HL-60 (cell line): Measurements from ENCODE around the gene PALM3.
"Not testable (repeated sequence)": the region's sequence is repeated elsewhere in the genome, so short reads cannot be mapped to it uniquely, and the experiment has no call there.

Source experiments
- DNase-seq, 2 experiments: peaks; one replicate each; pipeline ENCODE4 v3.0.0-alpha.2; 2010 to 2020; ENCODE audit warnings: low read depth in 1 of 2, low spot score in 1 of 2
- H3K27ac ChIP-seq: fragments of 250-450 bp; sonication (Bioruptor Pico); replicated peaks from 2 replicates; pipeline ENCODE4 v1.5.1; 2020; ENCODE audit warnings: mild to moderate bottlenecking, moderate library complexity
- H3K27me3 ChIP-seq: fragments of 250-450 bp; sonication (Bioruptor Pico); 2 replicates; pipeline ENCODE4 v1.5.1; 2021; ENCODE audit warnings: mild to moderate bottlenecking, moderate library complexity; ENCODE audit not compliant: insufficient read depth, poor library complexity, severe bottlenecking
- H3K4me3 ChIP-seq: replicated peaks from 2 replicates; pipeline ENCODE4 v1.5.1; 2011; ENCODE audit warnings: mild to moderate bottlenecking, control low read depth, low read length; ENCODE audit not compliant: insufficient read depth
- CTCF ChIP-seq: IDR thresholded peaks from one replicate; pipeline ENCODE4 v1.5.1; 2011; ENCODE audit warnings: low read length, control low read depth, inconsistent platforms; ENCODE audit not compliant: insufficient read depth
- GABPA ChIP-seq: IDR thresholded peaks from 2 replicates; pipeline ENCODE4 v1.6.1; 2012; ENCODE audit warnings: low read depth
- POLR2AphosphoS5 ChIP-seq: IDR thresholded peaks from 2 replicates; pipeline ENCODE4 v1.6.1; 2012; ENCODE audit warnings: low read depth
- REST ChIP-seq: IDR thresholded peaks from 2 replicates; pipeline ENCODE4 v1.6.1; 2012; ENCODE audit warnings: low read depth; ENCODE audit not compliant: insufficient replicate concordance
- SPI1 ChIP-seq: IDR thresholded peaks from 2 replicates; pipeline ENCODE4 v1.6.1; 2012; ENCODE audit warnings: low read depth, mild to moderate bottlenecking, borderline replicate concordance

PALM3 gene

GRCh38 chr19:14052470-14052869 is 9.4 kb downstream of the PALM3 start:
- TF ChIP-seq REST (no peak), SPI1 (no peak), GABPA (no peak), CTCF (no peak), POLR2AphosphoS5 (no peak)
- Histone ChIP-seq H3K27me3 (peaks cover 8% of the 10 kb centered on the region), H3K4me3 (no peak overlapping the region), H3K27ac (no peak overlapping the region)
- no peak for DNase-seq

- TF ChIP-seq REST (no peak), CTCF (no peak), SPI1 (no peak), POLR2AphosphoS5 (no peak), GABPA (no peak)
- no peak overlapping the region for H3K27ac ChIP-seq
- no peak overlapping the region for H3K4me3 ChIP-seq
- no peak for DNase-seq
- peaks cover 7% of the 10 kb centered on the region for H3K27me3 ChIP-seq
These were observed 9.9 kb downstream of the PALM3 start for GRCh38 chr19:14051980-14052379.

GRCh38 chr19:14050961-14051360 is 10.9 kb downstream of the PALM3 start:
- not testable (repeated sequence) for H3K27me3 ChIP-seq, H3K4me3 ChIP-seq, H3K27ac ChIP-seq, DNase-seq

GRCh38 chr19:14050512-14050911 is 11.4 kb downstream of the PALM3 start:
- DNase-seq: no peak
- Histone ChIP-seq H3K4me3 (no peak overlapping the region), H3K27me3 (peaks cover 2% of the 10 kb centered on the region), H3K27ac (no peak overlapping the region)
- TF ChIP-seq REST: no peak
- no peak for TF ChIP-seq SPI1
- no peak for TF ChIP-seq POLR2AphosphoS5
- TF ChIP-seq GABPA: no peak
- TF ChIP-seq CTCF: no peak
